HG02798 (cell line): ENCODE data around the gene ANXA4.
"Not testable (repeated sequence)": the region's sequence is repeated elsewhere in the genome, so short reads cannot be mapped to it uniquely, and the experiment has no call there.

ENCODE experiments used
- ATAC-seq: cut with Tn5 transposase; IDR thresholded peaks from one replicate; pipeline ENCODE4 v1.9.1; 2021; ENCODE audit warnings: mild to moderate bottlenecking; ENCODE audit not compliant: unreplicated experiment, poor library complexity

The ANXA4 gene

GRCh38 chr2:69798290-69798908 is 56.5 kb downstream of the ANXA4 start:
- peak; percentile 5 for ATAC-seq

- ATAC-seq, result peak; percentile 51
Observed at GRCh38 chr2:69798909-69799526, 57.1 kb downstream of the ANXA4 start.

- ATAC-seq, result no peak
Observed at GRCh38 chr2:69801745-69802290, 59.9 kb downstream of the ANXA4 start.

- peak; percentile 63 for ATAC-seq
Observed at GRCh38 chr2:69802781-69803367, 60.9 kb downstream of the ANXA4 start.

DNA sequence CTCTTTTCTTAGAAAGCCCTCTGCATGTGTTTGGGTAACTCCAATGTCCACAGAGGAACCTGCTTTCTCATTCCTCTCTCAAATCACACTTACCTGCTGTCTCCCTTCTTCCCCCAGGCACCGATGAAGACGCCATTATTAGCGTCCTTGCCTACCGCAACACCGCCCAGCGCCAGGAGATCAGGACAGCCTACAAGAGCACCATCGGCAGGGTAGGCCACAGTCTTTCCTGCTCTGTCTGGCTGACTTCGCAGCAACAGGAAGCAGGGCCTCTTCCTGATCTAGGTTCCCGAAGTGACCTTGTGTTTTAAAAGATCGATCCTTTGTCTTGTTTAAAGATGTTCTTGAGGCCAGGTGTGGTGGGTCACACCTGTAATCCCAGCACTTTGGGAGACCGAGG is 62.5 kb downstream of the ANXA4 start:
- no peak for ATAC-seq

GRCh38 chr2:69805887-69806286 is 64.0 kb downstream of the ANXA4 start:
- ATAC-seq, result no peak

DNA sequence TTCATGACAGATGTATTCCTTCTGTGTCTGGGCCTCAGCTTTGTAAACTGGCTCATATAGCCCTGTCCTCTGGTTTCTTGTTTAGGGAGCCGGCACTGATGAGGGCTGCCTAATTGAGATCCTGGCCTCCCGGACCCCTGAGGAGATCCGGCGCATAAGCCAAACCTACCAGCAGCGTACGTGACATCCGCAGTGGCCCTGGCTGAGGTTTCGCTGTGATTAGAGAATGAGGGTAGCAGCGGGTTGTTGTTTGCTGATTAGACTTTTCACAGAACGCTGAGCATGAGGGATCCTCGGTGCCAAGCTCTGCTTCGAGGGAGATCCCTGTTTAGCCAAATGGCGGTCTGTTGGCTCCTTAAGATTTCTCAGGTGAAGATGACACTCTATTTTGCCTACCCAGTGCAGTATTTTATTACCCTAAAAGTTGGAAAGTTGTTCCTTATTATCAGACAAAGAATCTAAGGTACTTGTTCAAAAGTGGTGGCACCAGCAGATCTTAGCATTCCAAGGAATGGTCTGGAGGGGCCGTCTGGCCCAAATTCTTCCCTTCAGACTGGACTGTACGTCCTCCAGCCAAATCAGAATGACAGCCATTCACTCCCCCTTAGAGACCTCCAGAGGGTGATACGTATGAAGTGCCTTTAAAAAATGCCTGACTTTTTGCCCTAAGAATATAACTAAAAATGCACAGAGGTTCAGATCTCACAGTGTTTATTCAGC is 66.0 kb downstream of the ANXA4 start:
- no peak for ATAC-seq

GRCh38 chr2:69810550-69810949 is 68.6 kb downstream of the ANXA4 start:
- no peak for ATAC-seq

GRCh38 chr2:69811018-69811417 is 69.1 kb downstream of the ANXA4 start:
- no peak for ATAC-seq

- no peak for ATAC-seq
Observed at GRCh38 chr2:69811591-69811990, 69.7 kb downstream of the ANXA4 start.

GRCh38 chr2:69815717-69816116 is 73.8 kb downstream of the ANXA4 start:
- no peak for ATAC-seq

DNA sequence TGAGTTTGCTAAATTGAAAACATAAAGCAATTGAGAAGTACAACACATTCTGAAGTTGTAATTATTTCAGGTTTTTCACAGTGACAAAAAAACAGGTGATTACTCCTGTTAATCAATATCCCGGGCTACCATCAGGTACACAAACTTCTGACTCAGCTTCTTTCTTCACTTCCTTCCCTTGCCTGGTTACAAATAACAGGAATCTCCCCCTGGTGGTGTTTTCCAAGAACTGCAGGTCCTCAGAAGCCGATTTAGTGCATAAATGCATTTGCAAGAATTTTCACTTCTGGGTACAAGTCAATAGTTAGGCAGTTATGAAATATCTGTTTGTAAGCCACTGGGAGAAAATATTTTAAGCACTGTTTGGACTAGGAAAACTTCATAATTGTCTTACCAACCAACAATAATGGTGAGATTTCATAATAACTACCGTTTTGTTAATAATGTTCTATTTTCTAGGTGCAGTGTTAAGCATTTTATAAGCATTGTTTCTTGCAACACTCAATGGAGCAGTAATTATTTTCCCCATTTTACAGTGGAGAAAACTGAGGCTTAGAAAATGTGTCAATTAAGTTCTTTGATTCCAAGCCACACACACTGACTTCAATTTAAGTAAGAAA is 75.1 kb downstream of the ANXA4 start:
- peak; percentile 62 for ATAC-seq

DNA sequence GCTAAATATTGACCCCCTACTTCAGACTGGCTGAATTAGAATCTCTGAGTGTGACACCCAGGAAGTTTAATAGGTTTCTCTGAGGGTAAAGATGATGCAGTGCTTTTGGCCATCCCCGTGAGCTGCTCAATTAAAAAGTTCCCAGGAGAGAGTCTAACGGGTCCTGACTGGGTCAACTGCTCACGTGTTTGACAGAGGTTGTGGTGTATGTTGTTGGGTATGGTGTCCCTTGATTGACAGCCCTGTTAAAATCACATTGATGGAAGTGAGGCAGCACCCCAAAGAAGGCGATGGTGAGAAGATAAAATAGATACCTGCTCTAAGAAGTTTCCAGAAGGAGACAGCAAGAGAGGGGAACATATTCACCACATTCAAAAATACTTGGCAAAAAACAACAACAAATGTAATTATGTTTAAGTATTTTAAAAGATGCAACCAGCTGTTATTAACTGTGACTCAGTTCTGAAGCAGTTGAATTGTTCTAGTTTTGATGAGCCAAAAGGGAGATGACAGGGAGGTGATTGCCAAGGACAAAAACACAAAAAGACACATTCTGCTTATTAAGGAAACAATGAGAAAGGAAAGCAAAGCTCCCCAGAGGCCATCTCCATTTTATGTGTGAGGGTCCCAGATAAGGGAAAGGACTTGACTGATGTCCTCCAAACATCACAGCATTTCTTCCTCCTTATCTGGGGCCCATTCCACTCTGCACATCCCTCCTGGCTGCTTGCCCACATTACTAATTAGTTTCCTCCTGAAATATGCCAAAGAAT is 76.0 kb downstream of the ANXA4 start:
- no peak for ATAC-seq

DNA sequence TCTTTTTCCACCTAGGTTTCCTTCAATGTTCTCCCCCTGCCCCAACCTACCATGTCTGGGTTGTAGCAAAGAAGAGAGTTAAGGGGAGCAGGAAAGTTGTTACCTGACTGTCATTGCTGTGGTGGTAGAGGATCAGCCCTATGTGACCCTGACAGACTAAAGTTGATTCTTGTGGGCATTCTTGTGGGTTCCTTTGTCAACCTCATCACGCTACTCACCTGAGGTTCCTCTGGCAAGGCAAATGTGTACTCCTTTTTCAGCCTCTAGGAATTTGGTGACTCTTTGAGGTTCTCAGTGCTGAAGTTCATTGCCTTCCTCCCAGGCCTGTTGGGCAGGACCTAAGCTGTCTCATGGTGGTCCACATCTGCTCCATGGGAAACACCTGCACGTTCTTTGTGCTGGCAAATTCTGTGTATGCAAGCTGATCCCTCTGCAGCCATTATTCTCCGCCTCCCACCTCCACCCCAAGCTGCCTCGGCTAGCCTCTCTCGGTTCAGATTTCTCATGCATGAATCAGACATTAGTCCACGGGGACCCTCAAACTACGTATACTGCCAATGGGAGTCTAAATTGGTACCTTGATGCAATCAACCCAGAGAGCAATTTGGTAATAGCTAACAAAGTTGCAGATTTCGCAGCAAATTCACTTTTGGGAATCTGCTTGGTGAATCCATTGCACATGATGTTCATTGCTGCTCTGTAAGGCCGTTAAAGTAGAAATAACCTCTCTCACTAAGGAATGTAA is 86.0 kb downstream of the ANXA4 start:
- no peak for ATAC-seq

DNA sequence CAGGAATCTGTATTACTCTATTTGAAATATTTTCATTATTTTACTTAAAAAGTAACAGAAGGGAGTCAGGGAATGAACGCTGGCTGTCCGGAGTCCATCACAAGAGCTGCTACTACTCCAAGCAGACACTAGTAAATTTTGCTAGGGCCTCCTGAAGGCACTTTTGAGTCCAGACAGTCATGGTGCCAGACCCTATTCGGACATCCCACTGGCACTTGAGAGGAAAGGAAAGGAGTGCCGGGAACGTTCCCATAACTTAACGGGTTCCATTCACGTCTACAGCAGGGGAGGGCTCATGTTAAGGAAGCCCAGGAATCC is 87.0 kb downstream of the ANXA4 start:
- ATAC-seq, result peak; percentile 1

DNA sequence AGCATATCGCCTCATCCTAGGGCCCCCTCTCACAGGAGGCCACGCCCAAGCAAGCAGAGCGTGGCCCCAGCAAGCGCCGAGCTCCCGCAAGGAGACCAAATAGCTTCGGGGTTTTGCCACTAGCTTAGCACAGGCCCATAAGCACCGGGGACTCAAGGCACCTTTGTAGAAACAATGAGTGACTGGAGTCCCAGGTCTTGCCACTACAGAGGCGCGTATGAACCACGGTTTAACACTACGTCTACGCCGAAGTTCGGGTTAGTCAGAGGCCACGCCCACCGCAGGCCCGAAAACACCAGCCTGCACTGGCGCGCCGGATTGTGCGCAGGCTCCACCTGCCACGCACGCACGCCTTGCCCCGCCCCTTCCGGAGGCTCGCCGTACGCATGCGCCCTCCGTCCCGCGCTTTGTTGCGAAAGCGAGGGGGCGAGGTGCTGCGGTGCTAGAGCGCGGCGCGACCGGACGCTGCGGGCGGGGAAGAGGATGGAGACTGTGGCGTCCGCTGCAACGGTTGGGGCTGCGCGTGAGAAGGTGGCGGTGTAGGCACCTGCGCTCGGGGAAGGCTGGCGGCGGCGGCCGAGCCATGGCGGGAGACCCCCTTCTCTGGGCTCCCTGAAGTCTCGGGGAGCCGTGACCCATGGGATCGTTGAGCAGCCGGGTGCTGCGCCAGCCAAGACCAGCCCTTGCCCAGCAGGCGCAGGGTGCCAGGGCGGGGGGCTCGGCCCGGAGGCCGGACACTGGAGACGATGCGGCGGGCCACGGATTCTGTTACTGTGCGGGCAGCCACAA is 87.5 kb downstream of the ANXA4 start, which contains the start of gene GMCL1:
TSS of gene GMCL1 (plus strand) at position 405 of the 789 bp plus-strand sequence. CDS start at position 638, 233 bp downstream.
- peak; percentile 93 for ATAC-seq

DNA sequence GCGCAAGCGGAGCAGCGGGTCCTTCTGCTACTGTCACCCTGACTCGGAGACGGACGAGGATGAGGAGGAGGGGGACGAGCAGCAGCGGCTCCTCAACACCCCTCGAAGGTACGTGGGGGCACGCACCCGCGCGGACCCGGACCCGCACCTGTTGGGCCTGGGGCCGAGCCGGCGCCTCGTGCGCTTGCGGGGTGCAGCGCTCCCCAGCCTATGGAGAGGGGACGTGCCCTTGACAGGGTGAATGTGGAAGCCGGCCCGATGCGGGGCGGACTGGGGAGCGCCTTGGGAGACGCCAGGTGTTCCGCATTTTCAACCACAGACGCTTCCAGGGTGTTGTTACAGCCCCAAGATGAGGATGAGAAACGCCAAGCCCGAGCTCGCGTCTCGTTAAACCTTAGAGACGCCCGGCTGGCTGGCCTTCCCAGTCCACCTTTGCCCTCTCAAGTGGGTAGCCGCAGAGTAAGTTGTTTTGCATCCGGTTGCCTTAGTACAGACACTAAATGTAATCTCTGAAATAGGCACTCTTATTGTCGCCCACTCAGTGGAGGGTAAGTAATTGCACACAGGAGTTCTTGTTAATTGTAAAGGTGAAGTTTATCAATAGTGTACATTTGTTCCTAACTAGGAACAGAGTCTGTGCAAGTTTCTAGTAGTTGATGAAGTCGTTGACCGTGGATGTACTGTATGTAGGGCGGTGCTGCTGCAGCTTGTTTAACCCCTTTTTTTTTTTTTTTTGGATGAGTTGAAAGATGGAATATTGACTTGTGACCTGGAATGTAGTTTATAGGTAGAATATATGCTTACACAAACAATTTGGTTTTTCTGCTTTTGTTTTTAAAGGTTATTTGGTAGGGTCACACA is 88.3 kb downstream of the ANXA4 start:
- ATAC-seq, result peak; percentile 22

- ATAC-seq, result not testable (repeated sequence)
Observed at GRCh38 chr2:69830906-69831241, 88.9 kb downstream of the ANXA4 start.
